GM19023 (cell line): Measurements from ENCODE around the gene BCAT1.
A peak's percentile ranks its signal among the peaks of the same experiment; 100 is the strongest.
"Not testable (repeated sequence)": the region's sequence is repeated elsewhere in the genome, so short reads cannot be mapped to it uniquely, and the experiment has no call there.

Source experiments
- ATAC-seq: cut with Tn5 transposase; IDR thresholded peaks from one replicate; pipeline ENCODE4 v1.9.1; 2021; ENCODE audit warnings: mild to moderate bottlenecking, moderate library complexity; ENCODE audit not compliant: unreplicated experiment

BCAT1 gene

DNA sequence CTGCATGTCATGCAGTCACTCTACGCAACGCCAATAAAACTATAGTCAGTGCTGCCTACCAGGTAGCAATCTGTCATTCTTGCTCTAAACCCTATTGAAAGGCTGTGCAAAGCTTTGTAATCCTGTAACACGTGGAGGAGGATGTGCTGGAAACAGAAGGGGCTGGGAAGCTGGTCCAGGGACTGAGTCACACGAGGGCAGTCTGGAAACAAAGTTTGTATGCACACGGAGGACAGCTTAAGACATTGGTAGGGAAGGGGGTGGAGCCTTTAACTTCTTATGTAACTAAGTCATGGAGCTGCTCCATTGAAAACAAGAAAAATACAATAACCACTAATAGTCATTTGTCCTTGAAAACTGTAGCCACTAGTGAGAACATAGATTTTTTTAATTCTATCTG, 128.0 kb downstream of the BCAT1 start:
- no peak for ATAC-seq

DNA sequence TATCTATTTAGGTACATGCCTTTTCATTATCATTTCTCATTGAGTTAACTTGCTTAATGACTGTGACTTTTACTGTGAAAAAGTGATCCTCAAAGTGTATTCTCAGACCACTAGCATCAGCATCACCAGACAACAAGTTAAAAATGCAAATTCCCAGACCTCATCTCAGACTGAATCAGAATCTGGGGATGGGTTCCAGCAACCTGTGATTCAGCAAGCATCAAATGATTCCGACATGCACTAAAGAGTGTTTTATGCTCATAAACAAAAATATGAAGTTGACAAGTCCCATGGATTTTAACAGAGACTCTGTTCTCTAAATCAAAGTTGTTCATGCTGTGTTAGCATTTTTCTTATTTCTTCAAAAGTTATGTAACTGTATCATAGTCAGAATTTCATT, 130.6 kb downstream of the BCAT1 start:
- ATAC-seq: no peak

DNA sequence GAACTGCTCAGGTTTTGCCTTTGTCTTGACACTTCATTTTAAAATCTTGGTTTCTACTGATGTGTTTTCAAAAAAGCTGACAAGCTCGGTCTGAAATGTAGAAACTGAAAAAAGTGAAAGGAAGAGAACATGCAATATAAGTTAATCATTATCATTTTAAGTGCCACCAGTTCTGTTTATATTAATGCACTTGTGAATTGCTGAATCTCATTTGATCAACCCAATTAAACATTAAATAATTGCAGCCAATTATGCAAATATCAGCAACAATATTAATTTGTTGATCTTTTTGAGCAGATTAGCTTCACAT, 133.8 kb downstream of the BCAT1 start:
- ATAC-seq: peak; percentile 25

DNA sequence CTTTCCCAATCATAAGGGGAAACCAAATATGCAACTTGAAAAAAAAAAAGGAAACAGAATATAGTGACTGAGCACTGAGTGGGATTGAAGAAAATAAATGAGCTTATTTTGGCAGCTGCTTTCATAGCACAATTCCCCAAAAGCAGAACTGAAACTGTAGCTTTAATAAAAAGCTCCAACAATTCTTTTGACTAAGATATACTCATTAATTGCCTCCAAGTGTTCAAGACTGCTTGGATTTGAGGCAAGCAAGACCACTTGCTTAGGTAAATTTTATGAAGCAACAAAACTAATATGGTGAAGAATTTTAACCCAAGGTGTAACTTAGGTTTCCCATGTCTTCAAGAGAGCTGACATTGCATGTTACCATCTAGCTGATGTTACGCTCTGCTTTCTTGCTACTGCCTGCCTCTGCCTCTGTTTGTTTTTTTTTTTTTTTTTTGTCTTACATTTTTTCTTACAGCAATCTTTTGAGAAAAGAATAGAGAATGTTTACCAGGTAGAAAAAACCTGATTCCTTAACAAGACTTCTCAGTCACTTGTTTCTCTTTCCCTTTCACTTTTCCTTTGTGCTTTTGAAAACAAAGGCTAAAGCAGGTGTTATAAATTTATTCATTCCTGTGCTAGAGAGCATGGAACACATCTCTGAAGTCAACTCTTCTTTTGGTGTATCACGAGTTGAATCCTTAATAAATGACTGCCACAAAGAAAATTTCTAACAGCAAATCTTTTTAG, 134.4 kb downstream of the BCAT1 start:
- ATAC-seq: peak; percentile 80

DNA sequence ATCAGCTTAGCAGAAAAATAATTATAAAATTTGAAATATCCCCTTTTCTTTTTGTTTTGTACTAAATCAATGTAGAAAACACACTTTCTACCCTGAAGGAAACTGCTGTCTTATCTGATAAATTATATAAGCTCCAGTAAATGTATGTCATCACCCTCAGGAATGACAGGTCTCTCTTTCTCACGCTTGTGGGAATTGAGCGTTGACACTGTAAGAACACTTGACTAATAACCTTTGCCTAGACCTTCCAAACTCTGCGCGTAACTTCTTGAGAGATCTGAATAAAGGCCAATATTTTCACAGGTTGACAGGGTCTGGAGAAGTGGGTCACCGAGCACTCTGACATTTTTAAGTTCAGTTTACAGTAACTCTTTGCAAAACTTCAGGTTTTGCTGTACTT, 138.5 kb downstream of the BCAT1 start:
- no peak for ATAC-seq

DNA sequence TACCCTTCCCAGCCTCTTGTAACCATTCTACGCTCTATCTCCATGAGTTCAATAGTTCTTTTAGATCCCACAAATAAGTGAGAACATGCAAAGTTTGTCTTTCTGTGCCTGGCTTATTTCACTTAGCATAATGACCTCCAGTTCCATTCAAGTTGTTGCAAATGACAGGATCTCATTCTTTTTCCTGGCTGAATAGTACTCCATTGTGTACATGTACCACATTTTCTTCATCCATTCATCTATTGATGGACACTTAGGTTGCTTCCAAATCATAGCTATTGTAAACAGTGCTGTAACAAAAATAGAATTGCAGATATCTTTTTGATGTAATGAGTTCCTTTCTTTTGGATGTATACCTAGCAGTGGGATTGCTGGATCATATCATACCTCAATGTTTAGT, 139.6 kb downstream of the BCAT1 start:
- not testable (repeated sequence) for ATAC-seq

DNA sequence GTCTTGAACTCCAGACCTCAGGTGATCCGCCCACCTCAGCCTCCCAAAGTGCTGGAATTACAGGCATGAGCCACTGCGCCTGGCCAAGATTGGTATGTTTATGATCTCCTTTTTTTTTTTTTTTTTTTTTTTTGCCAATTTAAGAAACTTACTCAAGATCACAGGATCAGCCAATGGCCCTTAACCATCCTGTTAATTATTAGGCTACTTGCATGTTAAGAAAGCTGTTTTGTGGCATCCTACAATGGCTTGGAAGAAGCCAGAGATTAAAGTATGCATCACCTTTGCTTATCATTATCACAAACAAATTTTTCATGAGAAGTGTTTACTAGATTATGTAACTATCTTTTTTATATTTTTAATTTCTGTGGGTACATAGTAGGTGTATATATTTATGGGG, 140.2 kb downstream of the BCAT1 start:
- ATAC-seq: no peak

DNA sequence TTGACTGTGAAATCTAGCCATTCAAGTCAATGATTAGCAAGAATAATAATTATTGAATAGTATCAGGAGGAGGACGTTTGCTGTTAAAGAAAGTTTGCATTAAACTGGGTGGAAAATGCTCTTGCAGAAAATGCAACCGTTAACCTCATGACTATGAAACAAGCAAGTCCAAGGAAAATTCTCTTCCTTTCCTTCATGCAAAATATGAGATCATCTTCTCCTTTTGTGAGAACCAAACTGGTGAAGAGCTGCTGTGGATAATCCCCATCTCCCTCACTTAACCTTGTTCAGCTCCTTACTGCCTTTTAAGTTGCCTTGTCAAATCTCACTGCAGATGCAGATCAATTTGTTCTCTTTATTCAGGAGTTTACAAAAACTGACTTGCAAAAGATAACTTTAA, 142.5 kb downstream of the BCAT1 start:
- ATAC-seq: no peak

DNA sequence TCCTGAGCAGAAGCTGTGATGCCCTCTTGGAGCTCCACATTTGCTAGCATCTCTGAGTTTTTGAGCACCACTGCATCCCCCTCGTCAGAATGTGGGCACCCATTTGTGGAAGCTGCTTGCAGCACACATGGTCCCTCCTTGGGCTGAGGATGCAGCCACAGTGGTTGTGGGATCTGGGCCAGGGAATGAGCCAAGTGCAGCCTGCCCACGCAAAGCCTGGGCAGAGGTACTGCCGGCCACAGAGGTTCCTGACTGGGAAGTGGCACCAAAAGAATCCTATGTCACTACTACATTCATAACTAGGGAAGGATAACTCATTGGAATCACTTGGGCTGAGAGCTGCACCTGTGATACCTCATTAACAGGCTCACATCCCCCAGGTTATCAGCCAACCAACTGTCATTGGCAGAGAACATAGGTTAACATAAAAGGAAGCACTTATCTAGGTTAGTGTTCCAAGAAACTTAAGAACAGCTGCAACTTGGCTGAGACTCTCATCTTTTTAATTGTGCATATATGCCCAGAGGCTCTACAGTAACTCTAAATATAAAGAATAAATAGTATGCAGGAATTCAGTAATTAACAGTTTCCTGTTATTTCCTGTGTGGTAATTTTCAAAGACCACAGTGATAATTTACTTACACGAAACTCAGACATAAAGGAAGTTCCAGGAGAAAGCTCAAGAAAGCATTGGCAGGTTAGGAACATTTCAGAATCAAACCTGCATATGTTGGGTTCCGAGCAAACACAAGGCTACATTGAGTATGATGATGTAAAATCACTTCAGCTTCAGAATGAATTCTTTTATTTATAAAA, 145.3 kb downstream of the BCAT1 start:
- no peak for ATAC-seq

DNA sequence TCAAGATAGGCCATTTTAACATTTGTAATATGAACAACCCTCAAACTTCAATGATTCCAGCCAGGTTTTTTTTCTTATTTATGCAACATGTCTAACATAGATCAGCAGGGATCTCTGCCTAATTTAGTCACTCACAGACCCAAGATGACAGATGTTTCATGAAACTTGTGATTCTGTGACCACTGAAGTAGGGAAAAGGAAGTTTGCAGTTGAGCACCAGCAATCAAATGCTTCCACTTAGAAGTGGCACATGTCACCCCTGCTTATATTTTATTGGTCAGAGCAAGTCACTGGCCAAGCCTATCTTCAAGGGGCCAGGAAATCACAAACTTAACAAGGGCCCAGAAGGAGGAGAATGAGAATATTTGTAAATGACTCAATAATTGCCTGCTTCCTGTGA, 150.6 kb downstream of the BCAT1 start:
- ATAC-seq: peak; percentile 77

DNA sequence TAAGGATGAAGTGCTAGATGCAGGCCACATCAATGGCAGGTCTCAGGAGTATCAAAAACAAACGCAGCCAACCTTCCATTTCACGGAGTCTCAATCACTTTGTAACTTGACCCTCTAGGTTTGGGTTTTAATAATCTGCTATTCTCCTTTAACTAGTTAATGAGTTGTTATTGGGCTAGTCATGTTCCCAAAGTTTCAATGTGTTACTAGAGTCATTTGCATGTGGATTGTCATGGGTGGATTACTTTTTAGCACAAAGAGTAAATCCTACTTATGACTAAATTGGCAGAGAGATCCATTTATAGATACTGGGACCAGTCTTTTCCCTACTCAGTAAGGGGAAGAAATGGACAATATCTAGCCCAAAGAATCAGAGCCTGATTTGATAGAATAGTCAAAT, 151.0 kb downstream of the BCAT1 start:
- ATAC-seq: peak; percentile 7

DNA sequence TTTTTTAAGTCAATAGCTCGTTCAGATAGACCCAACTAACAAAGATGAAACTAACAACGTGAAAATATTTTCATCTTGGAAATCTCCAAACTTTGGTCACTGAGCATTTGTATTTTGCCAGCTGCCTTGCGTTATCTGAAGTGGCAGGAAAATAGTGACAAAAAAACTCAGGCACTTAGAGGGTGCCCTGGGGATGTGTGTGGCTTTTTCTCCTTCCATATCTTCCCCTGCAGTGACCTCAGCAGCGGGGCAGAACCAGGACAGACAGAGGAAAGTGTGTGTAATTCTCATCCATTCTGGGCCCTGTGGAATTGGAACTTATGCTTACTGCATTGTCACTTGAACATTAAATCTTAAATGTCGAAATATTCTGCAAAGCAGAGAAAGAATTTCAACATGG, 152.0 kb downstream of the BCAT1 start:
- no peak for ATAC-seq

DNA sequence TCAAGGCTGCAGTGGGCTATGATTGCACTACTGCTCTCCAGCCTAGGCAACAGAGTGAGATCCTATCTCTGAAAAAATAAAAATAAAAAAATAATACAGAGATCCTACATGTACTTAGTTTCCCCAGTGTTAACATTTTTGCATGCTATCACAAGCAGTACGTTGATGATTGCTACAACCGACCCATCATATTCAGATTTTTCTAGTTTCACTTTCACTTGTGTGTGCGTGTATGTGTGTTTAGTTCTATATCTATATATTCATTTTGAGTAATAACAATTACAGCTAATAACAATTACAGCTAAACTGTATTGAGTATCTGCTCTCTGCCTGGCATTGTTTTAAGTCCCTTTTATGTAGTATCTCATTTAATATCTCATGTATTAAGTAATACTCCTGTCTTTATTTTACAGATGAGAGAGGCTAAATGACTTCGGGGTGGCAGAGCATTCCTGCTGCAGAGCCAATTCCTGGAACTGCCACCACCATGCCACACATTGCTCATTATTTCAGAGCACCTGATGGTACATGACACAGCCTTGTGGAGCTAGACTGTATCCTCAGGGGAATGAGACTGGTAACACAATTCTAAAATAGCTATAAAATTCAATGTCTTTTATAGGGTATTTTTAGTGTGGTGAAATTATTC, 153.1 kb downstream of the BCAT1 start:
- no peak for ATAC-seq

DNA sequence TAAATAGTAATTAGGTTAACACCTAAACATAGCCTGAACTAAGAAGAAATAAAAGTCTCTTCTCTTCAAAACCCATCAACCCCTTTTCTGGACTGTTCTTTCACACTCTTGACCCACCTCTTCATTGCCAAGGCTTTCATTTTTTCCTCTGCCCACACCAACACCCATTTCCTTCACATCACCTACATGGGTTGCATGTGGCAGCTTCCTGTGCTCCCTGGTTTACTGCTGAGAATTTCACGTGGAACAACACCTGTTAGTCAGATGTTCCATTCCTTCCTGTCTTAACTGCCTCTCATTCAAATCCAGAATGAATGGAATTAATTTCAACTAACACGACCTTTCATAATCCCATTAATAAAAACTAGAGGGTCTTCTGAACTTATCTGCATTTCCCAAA, 157.3 kb downstream of the BCAT1 start:
- ATAC-seq: no peak

DNA sequence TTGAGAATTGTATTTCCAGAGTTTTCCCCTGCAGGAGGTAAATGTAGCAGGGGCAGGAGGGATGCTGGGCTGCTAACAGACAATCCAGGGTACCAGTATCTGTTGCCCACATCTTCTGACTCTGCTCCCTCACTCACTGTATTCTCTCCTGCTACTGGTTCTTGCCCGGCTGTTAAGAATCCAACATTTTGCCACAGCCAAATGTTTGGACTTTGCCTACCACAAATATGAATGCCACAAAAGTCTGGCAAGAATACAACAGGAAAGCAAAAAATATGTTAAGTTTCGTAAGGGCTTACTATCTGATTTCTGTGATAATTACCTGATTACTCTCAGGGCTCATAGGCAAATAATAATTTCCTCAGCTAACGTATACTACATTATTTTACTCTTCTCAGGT, 160.0 kb downstream of the BCAT1 start:
- ATAC-seq: no peak

DNA sequence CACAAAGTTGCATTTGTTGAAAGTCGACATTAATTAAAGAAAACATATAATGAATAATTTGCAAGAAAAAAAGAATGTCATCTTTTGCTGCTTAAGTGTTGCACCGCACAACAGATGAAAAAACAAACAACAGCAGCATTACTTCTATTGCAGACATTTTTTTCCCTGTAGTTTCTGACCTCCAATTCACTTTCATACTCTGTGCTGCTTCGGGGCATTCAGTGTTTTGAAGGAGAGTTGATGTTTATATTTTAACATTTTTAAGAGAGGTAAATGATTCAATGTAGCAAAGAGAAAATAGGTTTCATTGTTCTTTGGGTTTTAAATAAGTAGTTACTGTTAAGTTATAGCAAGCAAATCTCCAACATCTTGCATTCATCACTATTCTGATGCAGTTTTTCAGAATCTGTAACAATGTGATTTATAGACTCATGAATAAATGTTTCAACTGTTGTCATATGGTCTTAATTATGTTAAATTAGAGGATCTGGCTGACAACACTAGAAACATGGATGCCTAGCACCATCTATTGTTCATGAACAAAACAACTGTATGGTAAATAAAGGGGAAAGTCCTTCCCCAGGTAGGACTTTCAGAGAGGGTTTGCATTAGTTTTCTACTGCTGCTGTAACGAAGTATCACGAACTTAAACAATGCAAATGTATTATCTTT, 168.1 kb downstream of the BCAT1 start:
- no peak for ATAC-seq

DNA sequence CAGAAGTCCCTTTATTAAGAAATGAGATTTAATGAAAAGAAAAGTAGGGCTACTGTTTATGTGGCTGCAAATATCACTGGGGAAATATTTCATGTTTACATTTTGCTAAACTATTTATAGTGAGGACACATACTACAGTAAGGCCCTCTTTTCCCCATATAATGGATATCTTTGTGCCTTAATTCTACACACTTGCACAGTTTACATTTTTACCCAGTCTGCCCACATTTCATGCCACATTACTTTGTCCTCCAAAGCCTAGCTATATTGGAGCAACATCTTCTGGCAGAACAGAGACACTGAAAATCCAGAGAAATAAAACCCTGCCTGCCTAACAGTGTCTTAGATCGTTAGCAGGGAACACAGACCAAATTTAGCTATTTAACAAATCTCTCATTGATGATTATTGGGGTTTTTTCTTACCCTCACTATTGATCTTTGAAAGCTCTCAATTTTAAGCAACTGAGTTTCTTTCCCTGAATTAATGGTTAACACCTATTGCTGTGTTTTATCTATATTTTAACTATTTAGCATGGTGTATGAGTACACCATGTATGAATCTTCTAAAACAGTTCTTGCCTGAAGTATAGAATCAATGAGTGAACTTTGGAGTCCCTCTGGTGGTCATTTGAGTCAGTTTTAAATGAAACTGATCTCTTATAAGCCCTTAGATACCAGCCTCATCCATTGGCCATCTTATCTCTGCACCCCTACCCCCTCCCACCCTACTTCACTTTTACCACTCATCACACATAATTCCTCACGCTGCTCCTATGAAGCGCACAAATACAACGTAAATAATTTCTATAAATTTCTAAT, 170.2 kb downstream of the BCAT1 start:
- no peak for ATAC-seq

DNA sequence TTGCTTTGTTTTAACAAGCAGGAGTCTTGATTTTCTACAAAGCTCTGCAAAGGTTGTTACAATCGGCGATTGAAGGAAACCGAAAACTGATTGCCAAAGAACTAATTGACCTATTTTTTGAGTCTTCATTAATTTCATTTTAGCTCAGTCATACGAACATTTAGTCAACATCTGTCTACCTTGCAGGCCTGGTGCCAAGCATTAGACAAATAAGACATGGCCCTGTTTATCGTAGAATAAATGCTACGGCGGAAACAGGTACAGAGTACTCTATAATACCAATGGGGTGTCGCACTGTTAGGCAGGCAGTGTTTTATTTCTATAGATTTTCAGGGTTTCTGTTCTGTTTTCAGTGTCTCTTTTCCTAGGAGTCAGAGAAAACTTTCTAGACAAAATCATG, 171.5 kb downstream of the BCAT1 start:
- ATAC-seq: no peak

DNA sequence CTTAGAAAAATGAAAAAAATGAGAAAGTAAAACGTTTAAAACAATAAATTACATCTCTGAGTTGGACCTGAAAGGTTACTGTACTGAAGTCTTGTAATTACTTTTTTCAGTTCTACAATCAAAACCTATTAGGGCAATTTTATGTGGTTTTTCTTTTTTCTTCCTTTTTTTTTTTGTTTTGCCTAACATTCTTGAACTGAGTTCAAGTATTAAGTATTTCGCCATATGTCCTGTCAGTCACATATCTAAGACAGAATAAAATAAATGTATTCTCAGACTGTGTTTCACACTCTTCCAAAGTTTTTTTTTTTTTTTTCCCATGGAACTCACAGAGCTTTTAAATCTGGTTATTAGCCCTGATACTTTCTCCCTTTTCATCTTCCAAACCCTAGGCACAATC, 172.0 kb downstream of the BCAT1 start:
- no peak for ATAC-seq

DNA sequence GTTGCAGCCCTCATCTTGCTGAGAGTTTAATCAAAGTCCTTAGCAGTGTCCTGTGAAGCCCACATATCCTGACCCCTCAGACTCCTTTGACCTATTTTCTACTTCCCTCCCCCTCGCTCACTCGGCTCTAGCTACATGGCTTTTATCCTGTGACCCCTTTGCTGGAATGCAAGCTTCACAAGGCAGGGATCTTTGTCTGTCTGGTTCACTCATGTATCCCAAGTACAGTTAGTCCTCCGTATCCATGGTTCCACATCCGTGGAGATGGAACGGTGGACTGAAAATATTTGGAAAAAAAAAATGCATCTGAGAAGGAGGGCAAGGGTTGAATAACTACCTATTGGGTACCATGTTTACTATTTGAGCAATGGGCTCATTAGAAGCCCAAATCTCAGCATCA, 173.8 kb downstream of the BCAT1 start:
- no peak for ATAC-seq

DNA sequence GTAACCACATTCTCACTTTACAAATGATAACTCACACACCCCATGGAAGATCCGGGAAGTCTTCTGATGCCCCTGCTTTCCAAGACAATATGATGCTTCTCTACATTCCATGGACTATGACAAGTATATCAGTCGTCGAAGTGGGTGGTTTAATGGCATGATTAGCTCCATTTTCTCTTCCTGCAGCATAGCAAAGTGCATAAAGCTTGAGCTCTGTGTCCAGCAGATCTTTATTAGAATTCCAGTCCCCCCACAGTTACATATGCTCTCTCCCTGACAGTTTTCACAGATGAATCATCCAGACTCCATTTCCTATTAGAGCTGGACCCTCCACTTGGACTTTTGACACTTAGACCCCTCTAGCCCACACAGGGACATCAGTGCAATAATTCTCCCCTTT, 174.9 kb downstream of the BCAT1 start:
- no peak for ATAC-seq
